GM21360 (cell line): ENCODE measurements around the gene DCAF6.

Experiments used
- ATAC-seq: cut with Tn5 transposase; IDR thresholded peaks from one replicate; pipeline ENCODE4 v1.9.1; 2021; ENCODE audit warnings: mild to moderate bottlenecking, moderate library complexity; ENCODE audit not compliant: unreplicated experiment

DCAF6 gene

DNA sequence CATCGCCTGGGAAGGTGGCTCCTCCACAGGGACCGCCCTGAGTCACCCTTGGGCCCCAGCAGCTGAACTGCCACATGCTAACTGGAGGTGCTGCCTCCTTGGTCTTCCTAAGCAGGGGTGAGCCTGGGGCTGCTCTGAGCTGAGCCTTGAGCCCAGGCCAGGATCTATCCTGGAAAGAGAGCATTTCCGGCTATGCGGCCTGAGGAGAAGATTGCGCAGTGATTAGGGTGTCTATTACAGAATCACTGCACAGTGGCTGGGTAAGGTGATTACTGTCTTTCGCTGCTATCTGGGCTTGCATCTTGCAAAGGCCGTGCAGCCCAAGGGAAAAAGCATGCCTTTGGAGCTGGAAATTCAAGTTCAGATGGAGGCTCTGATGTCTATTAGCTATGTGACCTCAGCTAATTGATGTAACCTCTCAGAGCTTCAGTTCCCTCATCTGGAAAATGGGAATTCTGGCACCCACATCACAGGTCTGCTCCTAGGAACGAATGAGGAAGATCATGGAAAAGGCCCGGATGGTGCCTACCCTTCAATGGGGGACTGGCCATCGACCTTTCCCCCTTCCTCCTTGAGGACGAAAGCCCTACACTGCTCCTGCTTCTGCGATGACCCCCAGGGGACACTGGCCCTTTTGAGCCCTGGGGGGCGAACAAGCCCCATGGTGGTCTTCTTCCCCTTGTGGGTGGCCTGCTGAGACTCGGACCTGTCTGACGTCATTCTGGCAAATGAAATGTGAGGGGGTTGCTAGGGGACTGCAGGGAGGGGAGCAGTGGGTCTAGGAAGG lies 162.2 kb downstream of the DCAF6 start:
- no peak for ATAC-seq

DNA sequence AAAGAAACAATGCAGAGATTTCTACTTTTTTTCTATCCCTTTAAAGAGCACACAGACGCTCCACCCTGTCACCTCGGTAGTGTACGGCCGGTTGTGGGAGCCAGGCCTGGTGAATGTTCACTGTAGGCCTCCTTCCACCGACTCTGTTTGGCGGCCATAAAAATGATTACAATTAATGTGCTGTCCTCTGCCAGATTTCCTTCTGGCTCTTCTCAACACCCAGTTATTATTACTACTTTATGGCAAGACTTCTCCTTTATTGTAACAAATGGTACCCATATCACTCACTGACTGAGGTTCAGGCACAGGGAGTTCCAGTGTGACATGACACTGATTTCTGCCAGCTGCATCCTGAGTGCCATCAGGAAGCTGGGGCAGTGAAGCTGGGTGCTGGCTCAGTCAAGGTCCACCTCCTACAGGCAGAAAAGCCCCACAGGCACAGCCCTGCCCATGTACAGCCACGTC lies 162.9 kb downstream of the DCAF6 start:
- no peak for ATAC-seq

DNA sequence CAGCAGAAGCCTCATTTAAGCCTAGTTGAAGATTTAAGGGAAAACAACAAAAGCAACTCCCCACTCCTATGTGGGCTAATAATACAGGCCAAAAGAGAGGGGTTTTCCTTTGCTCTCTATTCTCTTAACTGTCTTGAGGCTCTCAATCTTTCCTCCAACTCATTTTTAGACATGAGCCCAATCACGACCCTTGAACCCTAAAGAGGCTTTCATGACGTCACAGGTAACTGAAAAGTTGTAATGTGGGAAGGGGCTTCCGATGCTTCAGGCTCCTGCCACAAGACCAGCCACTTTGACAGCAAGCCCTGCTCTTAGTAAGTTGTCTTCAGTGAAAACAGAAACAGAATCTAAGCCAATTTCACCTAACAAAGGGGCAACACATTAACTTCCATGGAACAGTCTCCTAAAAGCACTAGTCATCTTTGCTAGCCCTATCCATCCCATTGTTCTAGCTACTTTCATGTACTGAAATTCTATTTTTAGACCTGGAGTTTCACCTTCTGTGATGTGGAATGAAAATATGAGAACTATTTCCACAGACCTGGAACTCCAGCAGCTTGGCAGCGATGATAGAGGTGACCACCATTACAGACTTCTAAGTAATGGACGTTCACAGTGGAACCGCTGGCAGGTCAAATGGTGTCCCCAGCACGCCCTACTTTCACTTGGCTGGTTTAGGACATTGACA lies 164.0 kb downstream of the DCAF6 start:
- no peak for ATAC-seq

DNA sequence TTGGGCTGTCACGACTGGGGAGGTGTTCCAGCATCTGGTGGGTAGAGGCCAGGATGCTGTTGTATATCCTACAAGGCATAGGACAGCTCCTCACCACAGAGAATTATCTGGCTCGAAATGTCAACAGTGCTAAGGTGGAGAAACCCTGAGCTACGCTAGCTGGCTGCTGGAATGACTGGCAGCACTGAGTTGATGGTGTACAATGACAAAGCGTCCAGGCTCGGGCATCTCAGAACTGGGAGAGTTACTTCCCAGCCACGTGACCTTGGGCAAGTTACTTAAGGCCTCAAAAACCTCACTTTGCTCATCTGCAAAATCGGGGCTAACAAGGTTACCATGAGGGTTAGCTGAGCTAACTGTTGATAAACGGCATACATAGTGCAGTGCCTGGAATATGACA lies 164.9 kb downstream of the DCAF6 start:
- ATAC-seq, result no peak

DNA sequence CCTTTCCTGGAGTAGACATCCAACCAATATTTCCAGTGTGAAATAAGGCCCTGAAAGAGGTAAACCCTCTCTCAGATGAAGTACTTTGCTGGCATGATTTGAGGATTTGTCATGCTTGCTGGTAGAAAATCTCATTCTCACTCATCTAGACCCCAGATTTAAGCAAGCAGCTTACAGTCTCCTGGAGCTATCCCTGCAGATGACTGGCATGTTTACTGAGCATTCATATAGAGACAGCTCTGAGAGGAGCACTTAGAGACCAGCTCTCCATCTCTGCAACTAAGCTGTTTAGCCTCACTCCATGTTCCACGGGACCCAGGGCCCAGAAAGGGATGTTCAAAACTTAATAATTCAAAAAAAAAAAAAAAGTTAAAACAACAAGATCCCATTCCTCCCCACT lies 166.0 kb downstream of the DCAF6 start:
- no peak for ATAC-seq

DNA sequence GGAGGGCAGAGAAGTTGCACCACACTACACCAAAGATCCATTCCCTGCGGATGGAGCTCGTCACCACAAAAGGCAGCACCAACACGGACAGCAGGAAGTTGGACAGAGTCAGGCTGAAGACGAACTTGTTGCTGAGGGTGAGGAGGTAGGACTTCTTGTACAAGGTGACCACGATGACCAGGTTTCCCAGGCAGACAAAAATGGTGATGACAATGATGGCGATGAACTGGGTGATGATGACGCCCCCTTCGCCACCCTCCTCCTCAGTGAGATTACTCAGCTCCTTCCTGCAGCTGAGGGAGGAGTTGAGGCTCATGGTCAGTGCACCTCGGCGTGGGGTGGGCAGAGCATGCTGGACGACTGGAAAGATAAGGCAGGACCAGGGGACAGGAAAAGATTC lies 168.1 kb downstream of the DCAF6 start:
- no peak for ATAC-seq

DNA sequence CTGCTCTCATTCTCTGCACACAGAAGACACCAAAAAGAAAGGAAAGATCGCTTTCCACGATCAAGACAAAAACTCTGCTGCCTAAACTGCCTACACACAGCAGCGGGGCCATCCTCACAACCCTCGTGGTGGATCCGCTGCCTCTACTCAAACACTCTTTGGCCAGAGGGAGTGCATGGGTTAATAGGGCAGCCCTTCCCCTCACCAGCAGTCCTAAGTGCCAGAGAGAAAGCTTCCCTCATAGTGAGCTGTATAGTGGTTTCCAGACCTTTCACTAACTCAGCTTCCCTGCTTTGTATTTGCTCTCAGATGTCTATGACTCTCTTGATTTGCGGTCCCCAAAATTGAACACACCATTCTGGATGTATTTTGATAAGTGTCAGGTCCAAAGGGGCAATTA lies 169.4 kb downstream of the DCAF6 start:
- ATAC-seq, result no peak

DNA sequence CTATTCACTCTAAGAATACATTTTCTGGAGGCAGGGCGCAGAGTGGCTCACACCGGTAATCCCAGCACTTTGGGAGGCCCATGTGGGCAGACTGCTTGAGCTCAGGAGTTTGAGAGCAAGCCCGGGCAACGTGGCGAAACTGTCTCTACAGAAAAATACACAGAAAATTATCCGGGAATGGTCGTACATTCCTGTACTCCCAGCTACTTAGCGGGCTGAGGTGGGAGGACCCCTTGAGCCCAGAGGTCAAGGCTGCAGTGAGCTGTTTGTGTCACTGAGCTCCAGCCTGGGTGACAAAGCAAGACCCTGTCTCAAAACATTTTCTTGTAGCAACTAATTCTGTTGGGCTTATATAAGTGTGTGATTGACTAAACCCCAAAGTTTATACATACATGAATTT lies 169.8 kb downstream of the DCAF6 start:
- no peak for ATAC-seq

DNA sequence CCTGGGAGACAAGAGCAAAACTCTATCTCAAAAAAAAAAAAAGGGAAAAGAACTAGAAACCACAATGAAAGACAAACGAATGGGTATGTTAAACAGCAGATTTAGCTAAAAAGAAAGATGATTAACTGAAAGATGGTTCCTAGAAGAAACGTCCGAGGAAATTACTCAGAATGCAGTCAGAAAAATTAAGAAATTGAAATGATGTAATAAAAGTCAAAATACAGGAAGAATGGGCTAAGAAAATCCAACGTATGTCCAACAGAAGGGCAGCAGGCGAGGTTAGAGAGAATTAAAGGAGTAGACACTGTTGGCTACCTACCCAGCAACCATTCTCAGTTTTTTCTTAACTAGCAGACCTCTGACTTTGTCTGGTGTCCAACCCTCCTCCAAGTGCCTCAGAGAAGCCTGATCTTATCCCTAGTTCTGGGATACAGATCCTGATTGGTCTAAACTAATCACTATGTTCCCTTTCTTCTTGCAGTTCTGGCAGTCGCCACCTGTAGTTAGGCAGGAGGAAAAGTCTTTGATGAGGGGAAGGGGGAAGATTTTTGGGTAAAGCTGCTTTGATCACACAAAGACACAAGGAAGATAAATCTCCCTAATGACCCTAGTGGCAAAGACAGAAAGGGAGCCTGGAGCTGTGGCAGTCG lies 174.5 kb downstream of the DCAF6 start:
- ATAC-seq, result no peak

DNA sequence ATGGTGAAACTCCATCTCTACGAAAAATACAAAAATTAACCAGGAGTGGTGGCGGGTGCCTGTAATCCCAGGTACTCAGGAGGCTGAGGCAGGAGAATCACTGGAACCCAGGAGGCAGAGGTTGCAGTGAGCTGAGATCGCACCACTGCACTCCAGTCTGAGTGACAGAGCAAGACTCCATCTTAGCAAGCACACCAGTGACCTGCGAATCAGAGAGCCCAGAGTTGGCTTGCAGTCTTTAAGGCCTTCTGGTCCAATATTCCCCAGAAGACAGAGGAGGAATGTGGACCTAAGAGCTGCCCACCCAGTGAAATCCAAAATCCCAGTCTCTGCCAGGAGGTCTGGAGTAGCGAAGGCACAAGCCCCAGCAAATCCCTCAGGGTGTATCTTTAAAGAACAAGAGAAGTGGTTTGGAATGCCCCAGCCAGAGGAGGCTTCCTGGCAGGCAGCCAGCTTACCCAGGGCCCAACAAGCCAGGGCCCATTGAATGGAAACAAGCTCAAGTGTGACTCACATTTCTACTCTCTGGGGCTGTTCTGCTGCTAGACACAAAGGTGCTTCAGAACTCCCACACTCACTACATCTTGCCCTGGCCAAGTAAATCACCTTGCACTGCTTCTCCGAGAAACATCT lies 176.3 kb downstream of the DCAF6 start:
- no peak for ATAC-seq

DNA sequence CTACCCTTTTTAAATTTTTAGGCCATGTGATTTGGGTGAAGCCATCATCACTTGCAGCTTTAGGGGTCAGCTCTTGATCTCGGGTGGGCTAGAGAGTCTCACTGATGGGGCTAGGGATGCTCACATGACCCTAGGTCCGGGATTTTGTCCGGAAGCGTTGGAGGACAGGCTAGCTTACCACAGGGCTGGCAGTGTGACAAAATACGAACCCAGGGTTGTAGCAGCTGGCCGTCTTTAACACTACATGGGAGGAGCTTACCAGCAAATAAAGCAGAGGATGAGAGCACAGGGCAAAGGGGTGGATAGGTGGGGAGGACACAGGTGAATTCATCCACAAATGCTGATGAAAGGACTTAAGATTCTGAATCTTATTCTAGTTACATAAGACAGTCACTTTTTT lies 178.4 kb downstream of the DCAF6 start:
- no peak for ATAC-seq

DNA sequence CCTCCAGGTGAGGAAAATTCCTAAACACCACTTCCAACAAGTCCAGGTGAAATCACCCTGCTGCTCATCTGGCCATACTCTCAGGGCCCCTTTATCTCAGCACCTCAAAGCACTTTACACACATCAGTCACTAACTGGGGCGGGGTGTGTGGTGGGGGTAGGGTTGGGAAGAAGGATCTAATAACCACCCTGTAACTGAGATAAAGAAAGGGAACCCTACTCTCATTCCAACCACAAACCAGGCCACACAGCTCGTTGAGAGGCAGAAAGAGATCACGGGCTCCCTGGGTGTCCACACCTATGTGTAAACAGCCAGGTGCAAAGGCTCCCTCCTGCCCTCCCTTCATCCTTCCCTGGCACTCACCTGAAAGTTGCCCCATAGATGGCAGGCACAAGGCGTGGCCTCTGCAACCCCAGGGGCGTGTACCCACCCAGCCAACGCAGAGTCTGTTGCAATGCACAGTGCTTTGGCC lies 179.9 kb downstream of the DCAF6 start:
- ATAC-seq, result no peak

DNA sequence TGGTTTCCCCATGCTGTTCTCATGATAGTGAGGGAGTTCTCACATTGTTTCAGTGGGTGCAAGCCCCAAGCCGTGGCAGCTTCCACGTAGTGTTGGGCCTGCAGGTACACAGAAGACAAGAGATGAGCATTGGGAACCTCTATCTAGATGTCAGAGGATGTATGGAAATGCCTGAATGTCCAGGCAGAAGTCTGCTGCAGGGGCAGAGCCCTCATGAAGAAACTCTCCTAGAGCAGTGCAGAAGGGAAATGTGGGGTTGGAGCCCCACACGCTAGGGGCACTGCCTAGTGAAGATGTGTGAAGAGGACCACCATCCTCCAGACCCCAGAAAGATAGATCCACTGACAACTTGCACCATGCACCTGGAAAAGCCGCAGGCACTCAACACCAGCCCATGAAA lies 183.3 kb downstream of the DCAF6 start:
- no peak for ATAC-seq

DNA sequence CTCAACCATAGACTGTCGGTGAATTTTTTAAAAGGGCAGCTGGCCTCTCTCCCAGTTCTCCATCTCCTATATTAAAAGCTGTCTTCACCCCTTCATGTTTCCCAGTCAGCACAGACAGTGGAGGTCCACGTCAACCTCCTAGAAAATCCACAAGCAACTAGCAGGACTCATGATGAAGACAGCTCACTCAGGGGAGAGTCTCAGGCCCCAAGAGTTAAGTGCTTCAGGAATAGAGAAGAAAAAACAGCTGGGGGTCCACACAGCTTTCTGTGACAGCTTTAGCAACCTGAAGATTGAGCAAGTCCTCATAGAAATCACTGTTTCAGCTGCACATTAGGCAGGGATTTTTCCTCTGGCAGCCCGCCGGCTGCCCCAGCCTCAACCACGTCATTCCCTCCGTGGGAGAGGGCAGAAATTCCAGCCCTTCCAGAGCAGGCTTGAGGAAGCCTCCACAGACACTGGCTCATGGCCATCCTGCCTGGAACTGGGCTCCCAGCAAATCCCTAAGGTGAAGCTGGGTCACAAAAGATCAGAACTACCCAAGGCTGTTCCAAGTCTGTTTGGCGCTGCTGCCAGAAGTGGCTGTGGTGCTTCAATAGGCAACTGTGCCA lies 185.0 kb downstream of the DCAF6 start:
- no peak for ATAC-seq

DNA sequence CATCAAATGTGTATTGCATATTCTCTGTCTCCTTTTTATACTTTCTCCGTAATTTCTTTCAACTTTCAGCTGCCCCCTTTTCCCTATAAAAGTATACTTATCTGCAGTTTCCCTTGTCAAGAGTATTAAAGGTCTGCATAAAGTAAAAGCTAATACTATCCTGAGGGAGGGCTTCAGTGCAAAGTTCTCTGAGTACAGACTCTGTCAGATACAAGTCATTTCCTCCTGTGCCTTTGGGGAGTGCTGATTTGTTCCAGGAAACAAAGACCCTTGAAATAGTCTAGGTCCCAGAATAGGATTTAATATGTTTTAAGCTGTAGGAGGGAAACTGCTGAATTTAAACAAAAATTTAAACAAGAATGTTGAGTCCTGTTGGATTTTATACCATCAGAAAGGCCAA lies 188.6 kb downstream of the DCAF6 start:
- no peak for ATAC-seq
